Activated naive CD4-positive, alpha-beta T cell treated with Interleukin-2 at 50 U/mL for 16 hours (primary cell): ENCODE results near the gene MPC1L.
"Not testable (repeated sequence)": the region's sequence is repeated elsewhere in the genome, so short reads cannot be mapped to it uniquely, and the experiment has no call there.

ENCODE experiments used
- DNase-seq: peaks from one replicate; pipeline ENCODE4 v3.0.0-alpha.2; 2020

The MPC1L gene

GRCh38 chrX:40623139-40623536 is at the start of gene MPC1L:
Gene MPC1L (plus strand): TSS chrX:40623428. CDS start chrX:40623566, 138 bp downstream.
- no peak for DNase-seq

- peak; percentile 39 for DNase-seq
Observed at GRCh38 chrX:40573763-40574162, 49.5 kb upstream of the MPC1L start.

GRCh38 chrX:40575411-40575810 is 47.8 kb upstream of the MPC1L start:
- not testable (repeated sequence) for DNase-seq

GRCh38 chrX:40576291-40576690 is 46.9 kb upstream of the MPC1L start:
- no peak for DNase-seq

- no peak for DNase-seq
Observed at GRCh38 chrX:40578039-40578695, 45.1 kb upstream of the MPC1L start.

- DNase-seq: no peak
Observed at GRCh38 chrX:40579141-40579540, 44.1 kb upstream of the MPC1L start.

GRCh38 chrX:40579900-40580536 is 43.2 kb upstream of the MPC1L start:
- no peak for DNase-seq

GRCh38 chrX:40580537-40581335 is 42.5 kb upstream of the MPC1L start, which contains the start of gene ATP6AP2:
Gene ATP6AP2 (plus strand): TSS chrX:40580970. CDS start chrX:40581066, 96 bp downstream.
- DNase-seq: peak; percentile 90

GRCh38 chrX:40581336-40581920 is 41.8 kb upstream of the MPC1L start:
- peak; percentile 4 for DNase-seq

GRCh38 chrX:40582178-40582577 is 41.0 kb upstream of the MPC1L start:
- not testable (repeated sequence) for DNase-seq

- DNase-seq: no peak
Observed at GRCh38 chrX:40582811-40583210, 40.4 kb upstream of the MPC1L start.

GRCh38 chrX:40587623-40588022 is 35.6 kb upstream of the MPC1L start:
- not testable (repeated sequence) for DNase-seq

- peak; percentile 7 for DNase-seq
Observed at GRCh38 chrX:40589616-40590321, 33.5 kb upstream of the MPC1L start.

- DNase-seq: no peak
Observed at GRCh38 chrX:40603446-40603845, 19.8 kb upstream of the MPC1L start.

- DNase-seq: no peak
Observed at GRCh38 chrX:40607381-40607780, 15.8 kb upstream of the MPC1L start.

- no peak for DNase-seq
Observed at GRCh38 chrX:40612511-40612910, 10.7 kb upstream of the MPC1L start.

- DNase-seq: no peak
Observed at GRCh38 chrX:40615976-40616375, 7.3 kb upstream of the MPC1L start.

- DNase-seq: no peak
Observed at GRCh38 chrX:40617566-40617965, 5.7 kb upstream of the MPC1L start.

GRCh38 chrX:40622479-40623138 is 619 bp upstream of the MPC1L start:
- DNase-seq: no peak

GRCh38 chrX:40623665-40624064 is 437 bp downstream of the MPC1L start:
- no peak for DNase-seq

- DNase-seq: no peak
Observed at GRCh38 chrX:40625294-40625693, 2.1 kb downstream of the MPC1L start.

GRCh38 chrX:40628506-40628905 is 5.3 kb downstream of the MPC1L start:
- DNase-seq: no peak
